Measurements from ENCODE around the gene RBM33.

The RBM33 gene

GRCh38 chr7:155598810-155599210 is 45.7 kb upstream of the RBM33 start:
- no peaks in the 10 kb centered on the region for H3K36me3 ChIP-seq (ENCODE audit: insufficient read depth, low read length)
- DNase-seq (peak; percentile 80), ATAC-seq (ENCODE audit: insufficient read depth, low read depth) (peak; percentile 96)
- peak overlapping the region; percentile 37 for H3K4me2 ChIP-seq (ENCODE audit: insufficient read depth, low read length)
- H3K27me3 ChIP-seq (ENCODE audit: insufficient read depth, low read length, poor library complexity), result peaks cover 7% of the 10 kb centered on the region
- H3K27ac ChIP-seq (ENCODE audit: low read length), result no peak overlapping the region
- H4K20me1 ChIP-seq (ENCODE audit: insufficient read depth, low read length), result no peaks in the 10 kb centered on the region
- H2AFZ ChIP-seq (ENCODE audit: low read depth, low read length), result no peak overlapping the region
- no peaks in the 10 kb centered on the region for H3K79me2 ChIP-seq (ENCODE audit: insufficient read depth, low read length)
- H3K4me1 ChIP-seq (ENCODE audit: insufficient read depth, low read length), result peaks cover 6% of the 10 kb centered on the region
- no peak for TF ChIP-seq EZH2 (IDR thresholded peaks at IDR 0.05; ENCODE audit: borderline replicate concordance, low read depth, low read length, severe bottlenecking)
- TF ChIP-seq CTCF (IDR thresholded peaks at IDR 0.05; ENCODE audit: borderline replicate concordance, extremely low read depth, low read length, poor library complexity, severe bottlenecking), result peak; percentile 99
- no peaks in the 10 kb centered on the region for H3K9me3 ChIP-seq (ENCODE audit: insufficient read depth, low read length, severe bottlenecking)
- no peak overlapping the region for H3K4me3 ChIP-seq (ENCODE audit: low read depth in 1 of 2, low read length in 2 of 2)
- H3K9ac ChIP-seq (ENCODE audit: low read depth, low read length), result no peak overlapping the region

- H2AFZ ChIP-seq (ENCODE audit: low read depth, low read length), result no peak overlapping the region
- no peaks in the 10 kb centered on the region for H4K20me1 ChIP-seq (ENCODE audit: insufficient read depth, low read length)
- no peaks in the 10 kb centered on the region for H3K79me2 ChIP-seq (ENCODE audit: insufficient read depth, low read length)
- no peak for TF ChIP-seq EZH2 (IDR thresholded peaks at IDR 0.05; ENCODE audit: borderline replicate concordance, low read depth, low read length, severe bottlenecking)
- no peak for TF ChIP-seq CTCF (IDR thresholded peaks at IDR 0.05; ENCODE audit: borderline replicate concordance, extremely low read depth, low read length, poor library complexity, severe bottlenecking)
- no peak overlapping the region for H3K4me2 ChIP-seq (ENCODE audit: insufficient read depth, low read length)
- no peak overlapping the region for H3K27ac ChIP-seq (ENCODE audit: low read length)
- H3K4me3 ChIP-seq (ENCODE audit: low read depth in 1 of 2, low read length in 2 of 2), result no peak overlapping the region
- H3K9ac ChIP-seq (ENCODE audit: low read depth, low read length), result no peak overlapping the region
- ATAC-seq (ENCODE audit: insufficient read depth, low read depth) (no peak), DNase-seq (no peak)
- H3K27me3 ChIP-seq (ENCODE audit: insufficient read depth, low read length, poor library complexity), result peaks cover 7% of the 10 kb centered on the region
- peaks cover 6% of the 10 kb centered on the region for H3K4me1 ChIP-seq (ENCODE audit: insufficient read depth, low read length)
- H3K9me3 ChIP-seq (ENCODE audit: insufficient read depth, low read length, severe bottlenecking), result no peaks in the 10 kb centered on the region
- H3K36me3 ChIP-seq (ENCODE audit: insufficient read depth, low read length), result no peaks in the 10 kb centered on the region
Observed at GRCh38 chr7:155602156-155602555, 42.3 kb upstream of the RBM33 start.

GRCh38 chr7:155602750-155603149 is 41.7 kb upstream of the RBM33 start:
- H3K27me3 ChIP-seq (ENCODE audit: insufficient read depth, low read length, poor library complexity), result peaks cover 7% of the 10 kb centered on the region
- H3K4me2 ChIP-seq (ENCODE audit: insufficient read depth, low read length), result no peak overlapping the region
- H3K27ac ChIP-seq (ENCODE audit: low read length), result no peak overlapping the region
- H2AFZ ChIP-seq (ENCODE audit: low read depth, low read length), result no peak overlapping the region
- no peaks in the 10 kb centered on the region for H3K79me2 ChIP-seq (ENCODE audit: insufficient read depth, low read length)
- no peaks in the 10 kb centered on the region for H3K9me3 ChIP-seq (ENCODE audit: insufficient read depth, low read length, severe bottlenecking)
- H3K9ac ChIP-seq (ENCODE audit: low read depth, low read length), result no peak overlapping the region
- H4K20me1 ChIP-seq (ENCODE audit: insufficient read depth, low read length), result no peaks in the 10 kb centered on the region
- H3K4me3 ChIP-seq (ENCODE audit: low read depth in 1 of 2, low read length in 2 of 2), result no peak overlapping the region
- TF ChIP-seq EZH2 (IDR thresholded peaks at IDR 0.05; ENCODE audit: borderline replicate concordance, low read depth, low read length, severe bottlenecking) (no peak), CTCF (IDR thresholded peaks at IDR 0.05; ENCODE audit: borderline replicate concordance, extremely low read depth, low read length, poor library complexity, severe bottlenecking) (no peak)
- ATAC-seq (ENCODE audit: insufficient read depth, low read depth) (no peak), DNase-seq (no peak)
- no peaks in the 10 kb centered on the region for H3K36me3 ChIP-seq (ENCODE audit: insufficient read depth, low read length)
- H3K4me1 ChIP-seq (ENCODE audit: insufficient read depth, low read length), result peaks cover 6% of the 10 kb centered on the region
